Ovary (tissue), 9 donors: ENCODE results near the gene UBE2L5. TPM values are rescaled to one million over a fixed set of nuclear protein-coding genes. Genes with fewer than 3 reads are reported as not detected.

ENCODE experiments used
- DNase-seq, 5 donors: peaks; one replicate each; pipeline ENCODE4 v3.0.0-alpha.2; 2019 to 2020
- H3K27ac ChIP-seq, 2 donors: fragments of 200-600 bp; one replicate each; pipeline versions ENCODE4 v1.5.1 to v1.8.0; 2019 to 2022
- H3K27me3 ChIP-seq: fragments of 200-600 bp; one replicate; pipeline ENCODE4 v1.8.0; 2022
- H3K36me3 ChIP-seq: fragments of 200-600 bp; sonication (generic); one replicate; pipeline ENCODE4 v1.5.1; 2019
- H3K4me1 ChIP-seq: one replicate; pipeline ENCODE4 v1.8.1; 2013; ENCODE audit warnings: mild to moderate bottlenecking, moderate library complexity; ENCODE audit not compliant: insufficient read depth
- H3K4me3 ChIP-seq: fragments of 200-600 bp; sonication (generic); one replicate; pipeline ENCODE4 v1.5.1; 2017
- H3K9me3 ChIP-seq, 2 donors: fragments of 200-600 bp in 1 of 2; sonication (generic) in 1 of 2; one replicate each; pipeline versions ENCODE4 v1.5.1 to v1.8.1; 2013 to 2019; ENCODE audit warnings: mild to moderate bottlenecking in 1 of 2, moderate library complexity in 1 of 2
- CTCF ChIP-seq, 3 donors: fragments of 450-650 bp in 2 of 3; fragments of 200-600 bp in 1 of 3; IDR thresholded peaks; one replicate each; pipeline versions ENCODE4 v1.5.1 to v1.8.0; 2016 to 2022; ENCODE audit warnings: antibody characterized with exemption in 3 of 3, mild to moderate bottlenecking in 1 of 3
- EP300 ChIP-seq: sonication (generic); formaldehyde crosslinking; IDR thresholded peaks from one replicate; pipeline ENCODE4 v1.6.1; 2017; ENCODE audit warnings: antibody characterized with exemption
- POLR2A ChIP-seq: fragments of 450-650 bp; IDR thresholded peaks from one replicate; pipeline ENCODE4 v1.6.1; 2017; ENCODE audit warnings: antibody characterized with exemption, mild to moderate bottlenecking, moderate library complexity
- WGBS, 3 donors: extraction: QIAGEN DNeasy Blood & Tissue Kit in 1 of 3; methylation state at CpG; one replicate each; pipeline versions ENCODE4 v1.1.5 to v1.1.7; 2013 to 2017; 5-methylcytosine and 5-hydroxymethylcytosine counted together
- intact Hi-C, 4 donors: fragments of 100-400 bp; cut with DNase I; formaldehyde crosslinking; loops; one replicate each; pipeline versions ENCODE4 v1.11.0 to v1.15.1; 2022 to 2023
- polyA plus RNA-seq, 2 donors: library from polyadenylated mRNA; stranded (reverse); fragments of 200-250 nt in 1 of 2; fragments of 350-450 nt in 1 of 2; fragmentation: Illumina TruSeq in 1 of 2; extraction: RNeasy Lipid Tissue Mini Kit (QIAGEN cat#74804) in 1 of 2; gene quantifications; one replicate each; pipeline ENCODE4 v1.2.3, GENCODE V29; 2013 to 2014
- total RNA-seq, 7 donors: library from RNA; depleted of rRNA in 2 of 7; stranded (reverse); fragments of >200 nt in 2 of 7; fragmentation: NEBNext Ultra II Directional in 3 of 7; extraction: Animal tissue kit (Norgen Biotek cat#: 25700) in 3 of 7; gene quantifications; one replicate each; pipeline versions ENCODE4 v1.1.0 to v1.2.4, GENCODE V29; 2016 to 2023
- donor health status: DM: no; HTN: no; CAD: no; lungs with moderate emphysema.
- donor health status: DM: no; HTN: no; CAD: no.
- donor health status: Bipolar disorder and iron deficiency.
- donor health status: DM: yes; HTN: yes; CAD: no.
- donor health status: DM: no; HTN: no; CAD: no.
- donor health status: DM: yes; HTN: yes; CAD: no.

Gene UBE2L5
- total and polyA plus RNA-seq, 9 donors: 0.11 to 0.48 (median 0.15) TPM; not detected in 6

DNA sequence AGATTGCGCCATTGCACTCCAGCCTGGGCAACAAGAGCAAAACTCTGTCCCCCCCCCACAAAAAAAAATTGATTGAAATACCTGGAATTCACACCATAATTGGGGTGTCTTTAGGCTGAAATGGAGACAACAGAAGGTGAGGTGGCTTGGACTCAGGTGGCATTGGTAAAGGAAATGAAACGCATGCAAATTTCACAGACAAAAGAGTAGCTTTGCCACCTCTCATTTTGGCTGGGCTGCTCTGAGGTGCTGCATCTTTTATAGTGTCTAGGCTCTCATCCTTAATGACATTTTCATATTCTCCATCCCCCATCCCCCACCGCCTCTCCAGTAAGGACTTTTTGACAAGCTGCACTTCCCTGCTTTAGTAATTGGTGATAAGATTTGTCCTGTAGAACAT lies 6.9 kb downstream of the UBE2L5 start:
- no peak overlapping the region for H3K27ac ChIP-seq

DNA sequence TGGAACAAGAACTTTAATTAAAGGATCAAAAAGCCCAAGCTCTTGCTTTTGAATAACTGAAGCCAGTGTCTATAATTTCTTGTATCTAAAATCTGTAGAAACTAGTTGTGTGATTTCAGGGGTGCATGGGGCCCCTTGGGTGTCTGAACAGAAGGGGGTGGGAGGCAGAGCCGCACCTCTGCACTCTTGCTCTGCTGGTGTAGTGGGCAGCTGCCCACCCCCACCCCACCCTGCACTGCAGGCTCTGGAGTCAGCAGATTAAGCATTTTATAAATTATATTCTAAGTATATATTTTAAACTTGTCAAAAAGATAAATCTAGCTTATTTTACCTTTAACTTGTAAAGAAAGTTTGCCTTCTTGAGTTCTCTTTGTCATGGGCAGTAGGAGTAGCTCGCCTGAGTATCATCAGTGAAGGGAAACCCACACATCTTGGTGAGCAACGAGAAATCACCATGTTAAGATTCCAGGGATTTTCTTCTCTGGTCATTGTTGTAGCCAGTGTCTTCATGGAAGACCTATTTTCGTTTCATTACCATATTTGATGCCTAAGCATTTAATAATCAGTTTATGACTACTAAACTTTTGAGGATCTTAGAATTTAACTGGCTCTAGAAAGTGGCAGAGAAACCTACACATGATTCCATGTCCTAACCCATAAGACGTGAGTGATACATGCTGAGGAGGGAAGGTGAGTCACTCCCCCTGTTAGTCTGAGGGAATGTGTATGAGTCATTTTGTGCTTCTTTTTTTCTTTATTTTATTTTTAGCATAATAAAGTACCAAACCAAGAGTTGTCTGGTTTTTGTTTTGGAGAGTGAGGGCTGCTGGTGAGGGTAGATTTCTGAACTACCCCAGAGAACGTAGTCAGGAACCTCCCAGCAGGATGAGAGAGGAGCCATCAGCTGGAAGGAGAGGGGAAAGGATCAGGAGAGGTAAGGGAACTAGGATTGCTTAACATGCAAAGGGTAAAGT lies 7.7 kb downstream of the UBE2L5 start:
- no peaks in the 10 kb centered on the region for H3K4me1 ChIP-seq
- H3K36me3 ChIP-seq: no peaks in the 10 kb centered on the region
- 29 to 37% (median 31%) methylated on average over 6 of the region's 6 CpGs for WGBS, 3 donors
- TF ChIP-seq EP300 (no peak), CTCF (IDR thresholded peaks at IDR 0.05) (no peak), POLR2A (no peak)
- DNase-seq: no peak
- no peaks in the 10 kb centered on the region for H3K9me3 ChIP-seq
- peak overlapping the region in 1 of 2 donors; percentile 38 for H3K27ac ChIP-seq
- intact Hi-C loops: no loop called here
- no peaks in the 10 kb centered on the region for H3K27me3 ChIP-seq
- no peak overlapping the region for H3K4me3 ChIP-seq

More for the DNA sequence above, 6.9 kb downstream of the UBE2L5 start:
- Histone ChIP-seq H3K36me3 (no peaks in the 10 kb centered on the region), H3K4me3 (no peak overlapping the region), H3K9me3 (no peaks in the 10 kb centered on the region), H3K4me1 (no peaks in the 10 kb centered on the region), H3K27me3 (no peaks in the 10 kb centered on the region)
- no peak for DNase-seq
- WGBS, 3 donors: 91 to 96% (median 91%) methylated on average over 3 of the region's 3 CpGs
- intact Hi-C loops: no loop called here
- TF ChIP-seq CTCF (IDR thresholded peaks at IDR 0.05) (no peak), POLR2A (no peak), EP300 (no peak)

- Histone ChIP-seq H3K4me3 (no peak overlapping the region), H3K27ac (no peak overlapping the region), H3K36me3 (no peaks in the 10 kb centered on the region), H3K4me1 (no peaks in the 10 kb centered on the region), H3K27me3 (no peaks in the 10 kb centered on the region), H3K9me3 (no peaks in the 10 kb centered on the region)
- intact Hi-C loops: no loop called here
- no peak for TF ChIP-seq CTCF (IDR thresholded peaks at IDR 0.05)
- TF ChIP-seq POLR2A: no peak
- TF ChIP-seq EP300: no peak
- no peak for DNase-seq
- 62 to 66% (median 63%) methylated on average over 2 of the region's 2 CpGs for WGBS, 3 donors
Observed at GRCh38 chr13:30431269-30431940, 9.1 kb downstream of the UBE2L5 start.

DNA sequence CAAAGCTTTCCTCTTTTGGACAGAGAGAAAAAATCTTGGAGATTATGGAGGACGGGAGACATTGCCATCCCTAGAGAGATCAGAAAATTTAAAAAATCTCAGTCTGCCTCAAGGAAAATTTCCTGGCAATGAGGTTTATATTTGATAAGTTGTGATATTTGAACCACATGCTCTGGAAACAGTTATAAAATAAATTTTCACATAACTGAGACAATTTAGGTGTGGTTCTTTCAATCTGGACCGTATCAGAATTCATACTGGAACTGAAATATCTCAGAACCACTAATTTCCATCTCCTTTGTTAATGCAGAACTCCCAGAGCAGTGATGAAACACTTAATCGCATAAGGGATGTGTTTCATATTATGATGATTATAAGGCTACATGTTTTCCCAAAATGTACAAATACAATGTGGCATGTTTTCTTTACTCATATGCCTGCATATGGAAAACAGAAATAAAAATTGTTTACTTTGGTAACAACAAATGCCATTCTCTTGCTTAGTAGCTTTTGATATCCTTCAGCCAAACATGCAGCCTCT lies 13.7 kb downstream of the UBE2L5 start:
- WGBS, 3 donors: 27 to 36% (median 32%) methylated on average over 3 of the region's 3 CpGs
- H3K4me1 ChIP-seq: no peaks in the 10 kb centered on the region
- no peaks in the 10 kb centered on the region for H3K9me3 ChIP-seq
- TF ChIP-seq CTCF (IDR thresholded peaks at IDR 0.05) (no peak), POLR2A (no peak), EP300 (no peak)
- no peak overlapping the region for H3K27ac ChIP-seq
- H3K4me3 ChIP-seq: no peak overlapping the region
- intact Hi-C loops: no loop called here
- no peaks in the 10 kb centered on the region for H3K36me3 ChIP-seq
- H3K27me3 ChIP-seq: no peaks in the 10 kb centered on the region
- DNase-seq: no peak
